Measurements from ENCODE around the gene BLOC1S5. TPM values are rescaled to one million over a fixed set of nuclear protein-coding genes. Genes with fewer than 3 reads are reported as not detected.

BLOC1S5 gene
- total and polyA plus RNA-seq, 9 of the 15 experiments (the other 6 are each of a cell fraction or from before 2014, with no cell fraction given) = 8.5 to 41.0 (median 27.7) TPM

DNA sequence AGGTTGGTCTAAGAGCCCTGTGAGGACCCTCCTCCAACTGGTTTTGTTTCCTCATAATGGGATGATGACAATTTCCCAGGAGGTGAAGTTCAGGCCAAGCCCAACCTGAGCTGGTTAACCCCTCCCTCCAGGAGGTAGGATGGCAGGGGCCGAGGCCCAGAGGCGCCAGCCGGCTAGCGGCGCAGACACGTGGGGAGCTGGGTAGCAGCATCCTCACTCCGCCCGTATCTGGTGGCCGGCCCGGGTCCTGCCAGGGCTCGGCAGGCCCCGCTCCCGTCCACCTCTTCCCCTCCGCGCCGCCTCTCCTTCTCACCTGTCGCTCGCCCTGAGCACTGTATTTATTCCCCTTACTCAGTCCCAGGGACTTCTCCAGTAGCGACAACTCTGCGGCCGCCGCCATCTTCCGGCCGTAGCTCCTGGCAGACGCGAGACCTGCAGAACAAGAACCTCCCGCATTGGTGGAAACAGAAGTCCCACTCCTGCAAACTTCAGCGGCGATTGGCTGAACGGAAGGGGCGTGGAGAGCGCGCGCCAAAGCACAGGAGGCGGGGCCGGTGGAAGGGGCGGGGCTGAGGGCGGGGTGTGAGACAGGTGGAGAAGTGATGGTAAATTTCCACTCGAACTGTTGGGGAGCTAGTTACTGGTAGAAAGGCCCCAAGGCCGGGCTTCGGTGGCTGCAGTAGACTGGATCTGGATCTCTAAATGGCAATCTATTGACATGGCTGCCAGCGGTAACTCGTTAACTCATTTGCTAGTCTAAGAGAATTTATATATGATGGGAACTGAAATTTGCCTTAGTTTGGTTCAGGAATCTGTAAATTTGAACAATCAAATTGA lies 38.2 kb upstream of the BLOC1S5 start, which contains the start of gene EEF1E1 (continued):
- TF ChIP-seq CBFA2T3 (IDR thresholded peaks at IDR 0.05) (no peak), FOXA3 (CRISPR knock-in tag; conservative IDR thresholded peaks at IDR 0.05 in 1 of 2, IDR thresholded peaks at IDR 0.05 in 1 of 2) (no peak), L3MBTL2 (IDR thresholded peaks at IDR 0.05) (peak; percentile 61; the same call in 1 of the 2 replicates), HDAC1 (IDR thresholded peaks at IDR 0.05) (peak in 1 of 2 experiments; percentile 99; a peak in 3 of 4 replicates), REST (IDR thresholded peaks at IDR 0.05; ENCODE audit: borderline replicate concordance) (peak; percentile 42; the same call in 1 of the 2 replicates), REST (CRISPR knock-in tag; IDR thresholded peaks at IDR 0.05; ENCODE audit: low read depth) (no peak), TAF1 (IDR thresholded peaks at IDR 0.05; ENCODE audit: control insufficient read depth, extremely low read depth, insufficient read depth, low read length, severe bottlenecking) (peak; percentile 94), STAT6 (CRISPR knock-in tag; IDR thresholded peaks at IDR 0.05) (0 out of 2 replicates have a peak, but pooled peaks have one; percentile 49), NR1H2 (CRISPR knock-in tag; IDR thresholded peaks at IDR 0.05) (no peak), RBFOX2 (IDR thresholded peaks at IDR 0.05; ENCODE audit: low read depth, low read length) (peak; percentile 99), NBN (IDR thresholded peaks at IDR 0.05; ENCODE audit: low read depth) (0 out of 2 replicates have a peak, but pooled peaks have one; percentile 75)
- TF ChIP-seq, protein P1, sequence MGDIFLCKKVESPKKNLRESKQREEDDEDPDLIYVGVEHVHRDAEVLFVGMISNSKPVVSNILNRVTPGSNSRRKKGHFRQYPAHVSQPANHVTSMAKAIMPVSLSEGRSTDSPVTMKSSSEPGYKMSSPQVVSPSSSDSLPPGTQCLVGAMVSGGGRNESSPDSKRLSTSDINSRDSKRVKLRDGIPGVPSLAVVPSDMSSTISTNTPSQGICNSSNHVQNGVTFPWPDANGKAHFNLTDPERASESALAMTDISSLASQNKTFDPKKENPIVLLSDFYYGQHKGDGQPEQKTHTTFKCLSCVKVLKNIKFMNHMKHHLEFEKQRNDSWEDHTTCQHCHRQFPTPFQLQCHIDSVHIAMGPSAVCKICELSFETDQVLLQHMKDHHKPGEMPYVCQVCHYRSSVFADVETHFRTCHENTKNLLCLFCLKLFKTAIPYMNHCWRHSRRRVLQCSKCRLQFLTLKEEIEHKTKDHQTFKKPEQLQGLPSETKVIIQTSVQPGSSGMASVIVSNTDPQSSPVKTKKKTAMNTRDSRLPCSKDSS (IDR thresholded peaks at IDR 0.05; ENCODE audit: low read depth, partially characterized antibody) = no peak
- TF ChIP-seq, protein P2, sequence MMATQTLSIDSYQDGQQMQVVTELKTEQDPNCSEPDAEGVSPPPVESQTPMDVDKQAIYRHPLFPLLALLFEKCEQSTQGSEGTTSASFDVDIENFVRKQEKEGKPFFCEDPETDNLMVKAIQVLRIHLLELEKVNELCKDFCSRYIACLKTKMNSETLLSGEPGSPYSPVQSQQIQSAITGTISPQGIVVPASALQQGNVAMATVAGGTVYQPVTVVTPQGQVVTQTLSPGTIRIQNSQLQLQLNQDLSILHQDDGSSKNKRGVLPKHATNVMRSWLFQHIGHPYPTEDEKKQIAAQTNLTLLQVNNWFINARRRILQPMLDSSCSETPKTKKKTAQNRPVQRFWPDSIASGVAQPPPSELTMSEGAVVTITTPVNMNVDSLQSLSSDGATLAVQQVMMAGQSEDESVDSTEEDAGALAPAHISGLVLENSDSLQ (IDR thresholded peaks at IDR 0.05) = peak; percentile 25
